Measurements from ENCODE around the gene PDE6B.

DNA sequence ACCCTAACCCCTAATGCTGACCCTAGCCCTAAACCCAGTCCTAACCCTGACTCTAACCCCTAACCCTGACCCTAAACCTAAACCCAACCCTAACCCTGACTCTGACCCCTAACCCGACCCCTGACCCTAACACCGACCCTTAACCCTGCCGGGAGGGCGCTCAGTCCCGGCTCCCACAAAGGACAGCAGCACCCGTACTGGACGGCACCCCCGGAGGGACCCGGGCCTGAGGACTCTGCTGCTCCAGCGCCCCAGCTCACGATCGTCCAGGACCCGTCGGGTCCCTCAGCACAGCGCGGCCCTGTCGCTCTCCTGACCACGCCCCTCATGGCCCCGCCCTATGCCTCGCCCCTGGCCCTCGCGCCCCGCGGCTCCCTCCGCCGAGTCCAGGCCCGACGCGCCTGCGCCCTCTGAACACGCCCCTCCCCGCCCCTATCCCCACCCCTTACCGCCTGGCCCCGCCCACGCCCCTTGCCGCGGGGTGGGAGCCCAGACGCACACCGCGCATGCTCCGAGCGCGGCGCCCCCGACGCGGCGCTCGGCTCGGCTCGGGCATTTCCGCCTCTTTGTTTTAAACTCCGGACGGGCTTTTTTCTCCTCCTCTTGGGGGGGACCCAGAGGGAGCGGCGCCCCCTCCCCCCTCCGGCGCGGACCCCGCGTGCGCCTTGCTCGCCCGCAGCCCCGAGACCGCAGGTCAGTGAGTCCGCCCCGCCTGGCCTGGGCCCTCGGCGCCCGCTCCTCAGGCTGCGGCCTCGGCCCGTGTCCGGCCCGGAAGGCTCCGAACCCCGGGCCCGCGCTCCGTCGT, 80.1 kb downstream of the PDE6B start, which contains the start of gene PCGF3:
- TF ChIP-seq, protein P1, sequence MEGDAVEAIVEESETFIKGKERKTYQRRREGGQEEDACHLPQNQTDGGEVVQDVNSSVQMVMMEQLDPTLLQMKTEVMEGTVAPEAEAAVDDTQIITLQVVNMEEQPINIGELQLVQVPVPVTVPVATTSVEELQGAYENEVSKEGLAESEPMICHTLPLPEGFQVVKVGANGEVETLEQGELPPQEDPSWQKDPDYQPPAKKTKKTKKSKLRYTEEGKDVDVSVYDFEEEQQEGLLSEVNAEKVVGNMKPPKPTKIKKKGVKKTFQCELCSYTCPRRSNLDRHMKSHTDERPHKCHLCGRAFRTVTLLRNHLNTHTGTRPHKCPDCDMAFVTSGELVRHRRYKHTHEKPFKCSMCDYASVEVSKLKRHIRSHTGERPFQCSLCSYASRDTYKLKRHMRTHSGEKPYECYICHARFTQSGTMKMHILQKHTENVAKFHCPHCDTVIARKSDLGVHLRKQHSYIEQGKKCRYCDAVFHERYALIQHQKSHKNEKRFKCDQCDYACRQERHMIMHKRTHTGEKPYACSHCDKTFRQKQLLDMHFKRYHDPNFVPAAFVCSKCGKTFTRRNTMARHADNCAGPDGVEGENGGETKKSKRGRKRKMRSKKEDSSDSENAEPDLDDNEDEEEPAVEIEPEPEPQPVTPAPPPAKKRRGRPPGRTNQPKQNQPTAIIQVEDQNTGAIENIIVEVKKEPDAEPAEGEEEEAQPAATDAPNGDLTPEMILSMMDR (conservative IDR thresholded peaks at IDR 0.05 in 1 of 2, IDR thresholded peaks at IDR 0.05 in 1 of 2; ENCODE audit: low read depth in 1 of 2, low read length in 2 of 2), result no peak
- TF ChIP-seq EZH2 (IDR thresholded peaks at IDR 0.05; ENCODE audit: low read length, missing control alignments), result no peak

All from fibroblast of lung (primary cell).